SK-N-SH treated with all-trans-retinoic acid at 6 μM for 48 hours (cell line): ENCODE data around the gene TUBA4A.

Experiments
- ARNTL ChIP-seq: fragments of 450-650 bp; formaldehyde crosslinking; IDR thresholded peaks from 2 replicates; pipeline ENCODE4 v1.5.0; 2020; ENCODE audit warnings: low read depth, mild to moderate bottlenecking, moderate library complexity, borderline replicate concordance
- PATZ1 ChIP-seq: fragments of 250-450 bp; sonication (Bioruptor Pico); IDR thresholded peaks from 2 replicates; pipeline ENCODE4 v1.8.0; 2020; ENCODE audit warnings: mild to moderate bottlenecking, moderate library complexity, borderline replicate concordance
- RARB ChIP-seq: fragments of 250-450 bp; sonication (Bioruptor Pico); IDR thresholded peaks from 2 replicates; pipeline ENCODE4 v1.8.0; 2021; ENCODE audit warnings: mild to moderate bottlenecking, moderate library complexity
- ZNF8 ChIP-seq: fragments of 450-650 bp; formaldehyde crosslinking; IDR thresholded peaks from 2 replicates; pipeline ENCODE4 v1.5.0; 2020; ENCODE audit warnings: mild to moderate bottlenecking, moderate library complexity
- TF ChIP-seq, protein P1 (sequence below): fragments of 250-450 bp; sonication (Bioruptor Pico); IDR thresholded peaks from 2 replicates; pipeline ENCODE4 v1.5.0; 2020; ENCODE audit warnings: mild to moderate bottlenecking, moderate library complexity

GRCh38 chr2:219272995-219273394 lies 19.3 kb upstream of the TUBA4A start:
- TF ChIP-seq PATZ1 (CRISPR knock-in tag) = no peak
- TF ChIP-seq, protein P1, sequence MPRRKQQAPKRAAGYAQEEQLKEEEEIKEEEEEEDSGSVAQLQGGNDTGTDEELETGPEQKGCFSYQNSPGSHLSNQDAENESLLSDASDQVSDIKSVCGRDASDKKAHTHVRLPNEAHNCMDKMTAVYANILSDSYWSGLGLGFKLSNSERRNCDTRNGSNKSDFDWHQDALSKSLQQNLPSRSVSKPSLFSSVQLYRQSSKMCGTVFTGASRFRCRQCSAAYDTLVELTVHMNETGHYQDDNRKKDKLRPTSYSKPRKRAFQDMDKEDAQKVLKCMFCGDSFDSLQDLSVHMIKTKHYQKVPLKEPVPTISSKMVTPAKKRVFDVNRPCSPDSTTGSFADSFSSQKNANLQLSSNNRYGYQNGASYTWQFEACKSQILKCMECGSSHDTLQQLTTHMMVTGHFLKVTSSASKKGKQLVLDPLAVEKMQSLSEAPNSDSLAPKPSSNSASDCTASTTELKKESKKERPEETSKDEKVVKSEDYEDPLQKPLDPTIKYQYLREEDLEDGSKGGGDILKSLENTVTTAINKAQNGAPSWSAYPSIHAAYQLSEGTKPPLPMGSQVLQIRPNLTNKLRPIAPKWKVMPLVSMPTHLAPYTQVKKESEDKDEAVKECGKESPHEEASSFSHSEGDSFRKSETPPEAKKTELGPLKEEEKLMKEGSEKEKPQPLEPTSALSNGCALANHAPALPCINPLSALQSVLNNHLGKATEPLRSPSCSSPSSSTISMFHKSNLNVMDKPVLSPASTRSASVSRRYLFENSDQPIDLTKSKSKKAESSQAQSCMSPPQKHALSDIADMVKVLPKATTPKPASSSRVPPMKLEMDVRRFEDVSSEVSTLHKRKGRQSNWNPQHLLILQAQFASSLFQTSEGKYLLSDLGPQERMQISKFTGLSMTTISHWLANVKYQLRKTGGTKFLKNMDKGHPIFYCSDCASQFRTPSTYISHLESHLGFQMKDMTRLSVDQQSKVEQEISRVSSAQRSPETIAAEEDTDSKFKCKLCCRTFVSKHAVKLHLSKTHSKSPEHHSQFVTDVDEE (CRISPR knock-in tag) = no peak
- no peak for TF ChIP-seq ARNTL (CRISPR knock-in tag)
- no peak for TF ChIP-seq RARB (CRISPR knock-in tag)
- TF ChIP-seq ZNF8 (CRISPR knock-in tag) = no peak
